ENCODE results near the gene TROAP. TPM values are rescaled to one million over a fixed set of nuclear protein-coding genes. Genes with fewer than 3 reads are reported as not detected.

TROAP gene
- total RNA-seq, 2 experiments from 2014 or later: 141 to 150 TPM

GRCh38 chr12:49327368-49327767, 4.3 kb downstream of the TROAP start:
- Histone ChIP-seq H2AFZ (ENCODE audit: low read length) (no peak overlapping the region), H3K4me2 (ENCODE audit: low read length) (no peak overlapping the region), H3K9me2 (ENCODE audit: insufficient read depth, low read length) (no peaks in the 10 kb centered on the region), H3K4me3 (ENCODE audit: low read depth, low read length, poor library complexity, severe bottlenecking) (no peak overlapping the region), H3K27ac (ENCODE audit: low read depth, low read length, poor library complexity, severe bottlenecking) (no peak overlapping the region), H4K20me1 (ENCODE audit: insufficient read depth, low read length) (no peaks in the 10 kb centered on the region), H3K4me1 (ENCODE audit: insufficient read depth, low read length, poor library complexity, severe bottlenecking) (peaks cover 16% of the 10 kb centered on the region), H3K9me3 (ENCODE audit: low read length) (no peaks in the 10 kb centered on the region), H3K79me2 (ENCODE audit: insufficient read depth, low read depth, low read length) (peaks cover 16% of the 10 kb centered on the region; the same call in 1 of the 2 replicates), H3K36me3 (ENCODE audit: insufficient read depth, low read length) (peaks cover 75% of the 10 kb centered on the region)
- no TSS peak for BruUV-seq (replicated peaks)
- DNase-seq (ENCODE audit: low spot score): no peak
- no peak for TF ChIP-seq EZH2phosphoT487 (IDR thresholded peaks at IDR 0.05; ENCODE audit: borderline replicate concordance, low read depth, low read length)
- TF ChIP-seq, protein P1, sequence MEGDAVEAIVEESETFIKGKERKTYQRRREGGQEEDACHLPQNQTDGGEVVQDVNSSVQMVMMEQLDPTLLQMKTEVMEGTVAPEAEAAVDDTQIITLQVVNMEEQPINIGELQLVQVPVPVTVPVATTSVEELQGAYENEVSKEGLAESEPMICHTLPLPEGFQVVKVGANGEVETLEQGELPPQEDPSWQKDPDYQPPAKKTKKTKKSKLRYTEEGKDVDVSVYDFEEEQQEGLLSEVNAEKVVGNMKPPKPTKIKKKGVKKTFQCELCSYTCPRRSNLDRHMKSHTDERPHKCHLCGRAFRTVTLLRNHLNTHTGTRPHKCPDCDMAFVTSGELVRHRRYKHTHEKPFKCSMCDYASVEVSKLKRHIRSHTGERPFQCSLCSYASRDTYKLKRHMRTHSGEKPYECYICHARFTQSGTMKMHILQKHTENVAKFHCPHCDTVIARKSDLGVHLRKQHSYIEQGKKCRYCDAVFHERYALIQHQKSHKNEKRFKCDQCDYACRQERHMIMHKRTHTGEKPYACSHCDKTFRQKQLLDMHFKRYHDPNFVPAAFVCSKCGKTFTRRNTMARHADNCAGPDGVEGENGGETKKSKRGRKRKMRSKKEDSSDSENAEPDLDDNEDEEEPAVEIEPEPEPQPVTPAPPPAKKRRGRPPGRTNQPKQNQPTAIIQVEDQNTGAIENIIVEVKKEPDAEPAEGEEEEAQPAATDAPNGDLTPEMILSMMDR (conservative IDR thresholded peaks at IDR 0.05; ENCODE audit: low read length): no peak
- ChIA-PET CTCF (ENCODE audit: unreplicated experiment) (no interaction called here), POLR2A (no interaction called here)
- intact Hi-C loops (cut with micrococcal nuclease; ENCODE audit: unreplicated experiment): no loop called here

GRCh38 chr12:49327887-49328286, 4.8 kb downstream of the TROAP start:
- BruUV-seq (replicated peaks): no TSS peak
- H3K9me2 ChIP-seq (ENCODE audit: insufficient read depth, low read length): no peaks in the 10 kb centered on the region
- H3K79me2 ChIP-seq (ENCODE audit: insufficient read depth, low read depth, low read length): peaks cover 16% of the 10 kb centered on the region; the same call in 1 of the 2 replicates
- H3K4me2 ChIP-seq (ENCODE audit: low read length): no peak overlapping the region
- intact Hi-C loops (cut with micrococcal nuclease; ENCODE audit: unreplicated experiment): no loop called here
- H3K9me3 ChIP-seq (ENCODE audit: low read length): no peaks in the 10 kb centered on the region
- TF ChIP-seq EZH2phosphoT487 (IDR thresholded peaks at IDR 0.05; ENCODE audit: borderline replicate concordance, low read depth, low read length): no peak
- TF ChIP-seq, protein P1 (conservative IDR thresholded peaks at IDR 0.05; ENCODE audit: low read length): no peak
- no peak overlapping the region for H3K4me3 ChIP-seq (ENCODE audit: low read depth, low read length, poor library complexity, severe bottlenecking)
- POLR2A ChIA-PET: no interaction called here
- no peak overlapping the region for H2AFZ ChIP-seq (ENCODE audit: low read length)
- no peak overlapping the region for H3K27ac ChIP-seq (ENCODE audit: low read depth, low read length, poor library complexity, severe bottlenecking)
- DNase-seq (ENCODE audit: low spot score): no peak
- CTCF ChIA-PET (ENCODE audit: unreplicated experiment): no interaction called here
- peaks cover 15% of the 10 kb centered on the region for H3K4me1 ChIP-seq (ENCODE audit: insufficient read depth, low read length, poor library complexity, severe bottlenecking)
- no peaks in the 10 kb centered on the region for H4K20me1 ChIP-seq (ENCODE audit: insufficient read depth, low read length)
- H3K36me3 ChIP-seq (ENCODE audit: insufficient read depth, low read length): peaks cover 75% of the 10 kb centered on the region

GRCh38 chr12:49328816-49329215, 5.8 kb downstream of the TROAP start:
- Histone ChIP-seq H4K20me1 (ENCODE audit: insufficient read depth, low read length) (no peaks in the 10 kb centered on the region), H3K79me2 (ENCODE audit: insufficient read depth, low read depth, low read length) (peaks cover 9% of the 10 kb centered on the region; the same call in 1 of the 2 replicates), H3K27ac (ENCODE audit: low read depth, low read length, poor library complexity, severe bottlenecking) (no peak overlapping the region), H3K9me3 (ENCODE audit: low read length) (no peaks in the 10 kb centered on the region), H3K36me3 (ENCODE audit: insufficient read depth, low read length) (peaks cover 69% of the 10 kb centered on the region), H3K9me2 (ENCODE audit: insufficient read depth, low read length) (no peaks in the 10 kb centered on the region), H3K4me2 (ENCODE audit: low read length) (no peak overlapping the region), H3K4me1 (ENCODE audit: insufficient read depth, low read length, poor library complexity, severe bottlenecking) (peaks cover 15% of the 10 kb centered on the region), H3K4me3 (ENCODE audit: low read depth, low read length, poor library complexity, severe bottlenecking) (no peak overlapping the region), H2AFZ (ENCODE audit: low read length) (no peak overlapping the region)
- intact Hi-C loops (cut with micrococcal nuclease; ENCODE audit: unreplicated experiment): no loop called here
- ChIA-PET POLR2A (no interaction called here), CTCF (ENCODE audit: unreplicated experiment) (no interaction called here)
- BruUV-seq (replicated peaks): no TSS peak
- no peak for DNase-seq (ENCODE audit: low spot score)
- TF ChIP-seq EZH2phosphoT487 (IDR thresholded peaks at IDR 0.05; ENCODE audit: borderline replicate concordance, low read depth, low read length): no peak
- TF ChIP-seq, protein P1 (conservative IDR thresholded peaks at IDR 0.05; ENCODE audit: low read length): no peak

Measured in OCI-LY7 (cell line).